Activated T-cell treated with anti-CD3 and anti-CD28 coated beads, Interleukin-2, amount 50 U/mL, for 72 hours (primary cell): ENCODE measurements around the gene UBIAD1. TPM values are rescaled to one million over a fixed set of nuclear protein-coding genes. Genes with fewer than 3 reads are reported as not detected.

Experiments
- ATAC-seq, 2 donors: fragments of 150-1000 bp; cut with Tn5 transposase; replicated peaks in 1 of 2; 2 replicates each; pipeline ENCODE4 v1.10.0; 2021; ENCODE audit warnings: moderate library complexity in 2 of 2, mild to moderate bottlenecking in 1 of 2
- DNase-seq, 2 donors: peaks; one replicate each; pipeline ENCODE4 v3.0.0; 2021 to 2022; ENCODE audit warnings: mixed read lengths in 1 of 2
- H3K27ac Mint-ChIP-seq: one replicate; pipeline ENCODE4 v1.8.0; 2022; ENCODE audit warnings: mild to moderate bottlenecking, moderate library complexity, mixed read lengths
- H3K27me3 Mint-ChIP-seq: one replicate; pipeline ENCODE4 v1.8.0; 2022; ENCODE audit warnings: low read depth, mixed read lengths
- H3K36me3 Mint-ChIP-seq, 2 donors: one replicate each; pipeline ENCODE4 v1.8.0; 2022; ENCODE audit warnings: mixed read lengths in 2 of 2, mild to moderate bottlenecking in 1 of 2; ENCODE audit not compliant: insufficient read depth in 2 of 2
- H3K4me1 Mint-ChIP-seq: one replicate; pipeline ENCODE4 v1.8.0; 2022; ENCODE audit warnings: low read depth, mixed read lengths
- H3K4me3 Mint-ChIP-seq, 2 donors: one replicate each; pipeline ENCODE4 v1.8.0; 2022; ENCODE audit warnings: mild to moderate bottlenecking in 2 of 2, mixed read lengths in 2 of 2, moderate library complexity in 2 of 2
- H3K9me3 Mint-ChIP-seq, 2 donors: one replicate each; pipeline ENCODE4 v1.8.0; 2022; ENCODE audit warnings: mixed read lengths in 2 of 2
- total RNA-seq, 2 donors: library from RNA; stranded (reverse); gene quantifications; one replicate each; pipeline ENCODE4 v1.2.3, GENCODE V29; 2022

UBIAD1 gene, protein sequence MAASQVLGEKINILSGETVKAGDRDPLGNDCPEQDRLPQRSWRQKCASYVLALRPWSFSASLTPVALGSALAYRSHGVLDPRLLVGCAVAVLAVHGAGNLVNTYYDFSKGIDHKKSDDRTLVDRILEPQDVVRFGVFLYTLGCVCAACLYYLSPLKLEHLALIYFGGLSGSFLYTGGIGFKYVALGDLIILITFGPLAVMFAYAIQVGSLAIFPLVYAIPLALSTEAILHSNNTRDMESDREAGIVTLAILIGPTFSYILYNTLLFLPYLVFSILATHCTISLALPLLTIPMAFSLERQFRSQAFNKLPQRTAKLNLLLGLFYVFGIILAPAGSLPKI
- total RNA-seq = 10 to 100 TPM; 28.5 to 32.9 TPM

- ATAC-seq = peak; percentile 91 to 93
- H3K4me3 Mint-ChIP-seq = peak within 1 kb of the TSS; percentile 93 to 96
- H3K36me3 Mint-ChIP-seq = peaks cover 5 to 6% of the 10 kb centered on the region in 2 donors
- peak within 1 kb of the TSS; percentile 86 for H3K27ac Mint-ChIP-seq
- peaks cover 42% of the 10 kb centered on the region for H3K4me1 Mint-ChIP-seq
- no peaks in the 10 kb centered on the region for H3K27me3 Mint-ChIP-seq
- peak; percentile 84 to 85 for DNase-seq
- H3K9me3 Mint-ChIP-seq = no peaks in the 10 kb centered on the region
Measured at GRCh38 chr1:11272832-11273594, at the start of gene UBIAD1. Gene UBIAD1 (plus strand): TSS chr1:11273198. CDS start chr1:11273532, 334 bp downstream.

DNA sequence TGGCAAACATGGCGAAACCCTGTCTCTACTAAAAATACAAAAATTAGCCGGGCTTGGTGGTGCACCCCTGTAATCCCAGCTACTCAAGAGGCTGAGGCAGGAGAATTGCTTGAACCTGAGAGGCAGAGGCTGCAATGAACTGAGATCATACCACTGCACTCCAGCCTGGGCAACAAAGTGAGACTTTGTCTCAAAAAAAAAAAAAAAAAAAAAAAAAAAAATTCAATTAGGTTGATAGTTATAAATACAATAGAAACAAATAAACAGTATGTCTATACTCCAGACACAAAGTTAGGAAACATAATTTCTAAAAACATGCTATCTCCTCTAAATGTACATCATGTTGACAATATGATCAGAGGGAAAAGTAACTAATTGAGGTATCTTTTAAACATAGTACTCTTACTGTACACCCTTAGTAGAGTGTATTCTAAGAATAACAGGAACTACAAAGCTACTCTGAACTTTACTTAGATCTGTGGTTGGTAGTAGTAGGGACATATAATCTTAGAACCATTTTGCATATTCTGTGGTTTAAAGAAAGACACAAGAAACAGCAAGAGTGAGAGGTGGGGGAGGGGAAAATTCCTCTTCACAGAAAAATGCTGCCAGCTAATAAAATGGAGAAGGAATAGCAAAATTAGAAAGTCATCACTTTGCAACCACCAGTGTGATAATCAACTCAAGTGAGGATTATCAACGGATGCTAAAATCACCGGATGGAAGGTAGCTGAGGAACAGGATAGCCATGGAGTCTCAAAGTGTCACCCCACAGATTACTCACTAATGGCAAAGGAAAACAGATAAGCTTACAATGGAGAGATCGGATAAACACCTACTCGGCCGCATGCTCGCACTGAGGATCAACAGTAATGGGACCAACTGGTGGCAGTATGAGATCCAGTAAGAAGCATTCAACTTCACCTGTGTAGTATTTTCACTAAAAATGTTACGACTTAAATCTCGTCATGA lies 45.6 kb upstream of the UBIAD1 start:
- ATAC-seq (no peak), DNase-seq (no peak)
- Mint-ChIP-seq H3K4me1 (peaks cover 6% of the 10 kb centered on the region), H3K27me3 (no peaks in the 10 kb centered on the region), H3K9me3 (no peaks in the 10 kb centered on the region), H3K36me3 (peaks cover 9 to 21% of the 10 kb centered on the region in 2 donors), H3K27ac (peak overlapping the region; percentile 72), H3K4me3 (no peak overlapping the region)

GRCh38 chr1:11229203-11229602 lies 43.8 kb upstream of the UBIAD1 start:
- Mint-ChIP-seq H3K27me3 (no peaks in the 10 kb centered on the region), H3K9me3 (no peaks in the 10 kb centered on the region), H3K27ac (no peak overlapping the region), H3K4me1 (peaks cover 6% of the 10 kb centered on the region), H3K36me3 (peaks cover 7 to 26% of the 10 kb centered on the region in 2 donors), H3K4me3 (no peak overlapping the region)
- DNase-seq (no peak), ATAC-seq (no peak)

- Mint-ChIP-seq H3K27me3 (no peaks in the 10 kb centered on the region), H3K27ac (no peak overlapping the region), H3K9me3 (no peaks in the 10 kb centered on the region), H3K4me3 (no peak overlapping the region), H3K36me3 (peaks cover 5 to 23% of the 10 kb centered on the region in 2 donors), H3K4me1 (peaks cover 7% of the 10 kb centered on the region)
- DNase-seq (no peak), ATAC-seq (no peak)
Measured at GRCh38 chr1:11233208-11233607, 39.8 kb upstream of the UBIAD1 start.

DNA sequence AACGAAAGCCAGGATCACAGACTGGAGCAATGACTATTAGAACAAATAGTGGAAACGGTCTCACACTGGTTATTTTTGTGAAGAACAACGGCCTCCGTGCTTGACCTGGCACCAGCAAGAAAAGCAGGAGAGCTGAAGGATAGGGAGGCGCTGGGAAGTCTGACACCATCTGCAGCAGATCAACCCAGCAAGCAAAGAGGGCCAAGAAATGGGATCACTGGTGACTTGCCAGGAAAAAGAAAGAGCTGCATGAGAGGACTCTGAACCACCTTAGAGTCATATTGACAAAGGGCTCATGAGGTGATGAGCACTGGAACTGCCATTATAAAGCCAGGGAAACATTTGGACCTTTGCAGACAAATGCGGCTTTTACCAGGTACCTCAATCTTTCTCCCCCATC lies 35.6 kb upstream of the UBIAD1 start:
- H3K4me1 Mint-ChIP-seq = peaks cover 7% of the 10 kb centered on the region
- H3K27me3 Mint-ChIP-seq = no peaks in the 10 kb centered on the region
- peak overlapping the region; percentile 43 for H3K27ac Mint-ChIP-seq
- no peaks in the 10 kb centered on the region for H3K9me3 Mint-ChIP-seq
- no peak overlapping the region for H3K4me3 Mint-ChIP-seq
- DNase-seq (no peak), ATAC-seq (no peak)
- H3K36me3 Mint-ChIP-seq = peaks cover 5 to 31% of the 10 kb centered on the region in 2 donors

DNA sequence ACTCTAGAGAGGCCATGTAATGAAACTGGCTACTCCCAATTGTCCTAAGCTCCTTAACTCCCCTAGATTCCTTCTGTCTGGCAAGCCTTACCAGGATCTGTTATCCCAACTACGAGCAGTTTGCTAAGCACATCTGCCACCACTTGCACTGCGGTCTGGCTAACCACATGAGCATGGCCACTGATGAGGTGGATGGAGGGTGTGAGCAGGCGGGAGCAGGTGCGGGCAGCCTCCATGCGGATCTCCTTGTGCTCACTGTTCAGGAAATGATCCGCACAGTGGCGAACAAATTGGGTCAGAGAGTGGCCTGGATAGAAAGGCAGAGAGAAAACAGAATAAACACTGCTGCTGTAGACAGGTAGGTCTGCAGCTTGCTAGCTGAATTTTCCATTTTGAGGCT lies 34.7 kb upstream of the UBIAD1 start:
- Mint-ChIP-seq H3K36me3 (peaks cover 5 to 27% of the 10 kb centered on the region in 2 donors), H3K9me3 (no peaks in the 10 kb centered on the region), H3K27me3 (no peaks in the 10 kb centered on the region), H3K4me3 (no peak overlapping the region), H3K27ac (no peak overlapping the region), H3K4me1 (peaks cover 7% of the 10 kb centered on the region)
- no peak for DNase-seq
- no peak for ATAC-seq

- H3K27me3 Mint-ChIP-seq = no peaks in the 10 kb centered on the region
- peak overlapping the region; percentile 74 for H3K27ac Mint-ChIP-seq
- H3K4me3 Mint-ChIP-seq = no peak overlapping the region
- no peaks in the 10 kb centered on the region for H3K4me1 Mint-ChIP-seq
- ATAC-seq (no peak), DNase-seq (no peak)
- H3K36me3 Mint-ChIP-seq = peaks cover 0 to 9% of the 10 kb centered on the region in 2 donors
- H3K9me3 Mint-ChIP-seq = no peaks in the 10 kb centered on the region
Measured at GRCh38 chr1:11245248-11245647, 27.8 kb upstream of the UBIAD1 start.

DNA sequence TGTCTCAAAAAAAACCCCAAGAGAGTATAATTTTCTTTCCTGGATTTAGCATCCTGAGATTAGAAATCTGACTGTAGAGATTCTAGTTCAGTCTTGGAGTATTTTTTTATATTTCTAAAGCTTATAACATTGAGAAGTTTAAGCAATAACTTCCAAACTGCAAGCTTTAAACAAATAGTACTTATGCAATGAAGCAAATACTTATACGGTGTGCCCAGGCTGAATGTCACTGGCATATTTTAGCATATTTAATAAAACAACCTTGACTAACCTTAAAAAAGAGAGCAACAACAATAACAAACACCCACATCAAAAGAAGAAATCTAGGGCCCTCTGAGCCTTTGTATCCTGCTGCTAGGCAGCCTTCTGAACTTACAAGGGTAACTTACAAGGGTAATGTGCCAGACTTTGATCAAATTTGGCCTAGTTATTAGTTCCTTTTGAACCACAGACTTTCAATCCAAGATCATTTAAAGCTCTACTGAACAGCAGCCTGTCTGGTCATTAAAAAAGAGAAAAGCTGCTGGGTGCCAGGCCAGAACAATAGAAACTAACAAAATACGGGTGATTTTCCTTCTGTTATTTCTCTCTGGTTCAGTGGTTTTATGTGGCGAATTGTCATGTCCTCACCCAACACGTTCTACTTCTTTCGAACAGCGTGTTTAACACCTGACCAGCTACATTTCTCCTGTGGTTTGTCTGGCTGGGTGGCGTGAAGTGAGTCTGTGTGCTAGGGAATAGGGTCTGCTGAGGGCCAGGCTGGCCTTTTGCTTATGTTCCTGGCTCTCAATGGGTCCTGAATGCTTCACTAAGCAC lies 26.9 kb upstream of the UBIAD1 start:
- peak overlapping the region; percentile 61 for H3K27ac Mint-ChIP-seq
- H3K36me3 Mint-ChIP-seq = peaks cover 6% of the 10 kb centered on the region in 2 donors
- no peaks in the 10 kb centered on the region for H3K9me3 Mint-ChIP-seq
- no peak for DNase-seq
- no peaks in the 10 kb centered on the region for H3K27me3 Mint-ChIP-seq
- no peak overlapping the region for H3K4me3 Mint-ChIP-seq
- no peak for ATAC-seq
- H3K4me1 Mint-ChIP-seq = no peaks in the 10 kb centered on the region

- Mint-ChIP-seq H3K36me3 (peaks cover 9 to 11% of the 10 kb centered on the region in 2 donors), H3K4me3 (no peak overlapping the region), H3K27ac (no peak overlapping the region), H3K27me3 (no peaks in the 10 kb centered on the region), H3K4me1 (no peaks in the 10 kb centered on the region), H3K9me3 (no peaks in the 10 kb centered on the region)
- DNase-seq = no peak
- no peak for ATAC-seq
Measured at GRCh38 chr1:11248169-11248568, 24.8 kb upstream of the UBIAD1 start.

- no peaks in the 10 kb centered on the region for H3K27me3 Mint-ChIP-seq
- no peak for ATAC-seq
- no peak overlapping the region for H3K4me3 Mint-ChIP-seq
- no peak for DNase-seq
- H3K4me1 Mint-ChIP-seq = no peaks in the 10 kb centered on the region
- H3K27ac Mint-ChIP-seq = no peak overlapping the region
- H3K36me3 Mint-ChIP-seq = peaks cover 17 to 25% of the 10 kb centered on the region in 2 donors
- no peaks in the 10 kb centered on the region for H3K9me3 Mint-ChIP-seq
Measured at GRCh38 chr1:11252538-11252937, 20.5 kb upstream of the UBIAD1 start.

DNA sequence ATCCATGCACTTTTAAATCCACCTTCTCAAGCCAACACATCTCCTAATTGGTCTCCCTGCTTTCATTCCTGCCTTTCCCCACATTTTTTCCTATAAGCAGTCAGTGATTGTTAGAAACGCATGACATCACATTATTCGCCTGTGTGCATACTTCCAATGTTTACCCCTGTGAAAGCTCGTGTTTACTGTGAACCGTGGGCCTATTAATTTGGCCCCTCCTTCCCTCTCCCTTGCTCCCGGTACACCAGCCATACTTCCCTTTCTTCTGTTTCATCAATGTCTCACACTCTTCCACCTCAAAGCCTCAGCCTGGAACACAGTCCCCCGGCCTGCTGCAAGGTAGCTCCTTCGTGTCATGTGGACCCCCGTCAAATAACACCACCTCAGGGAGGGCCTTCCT lies 19.8 kb upstream of the UBIAD1 start:
- H3K4me3 Mint-ChIP-seq = no peak overlapping the region
- H3K36me3 Mint-ChIP-seq = peaks cover 17 to 25% of the 10 kb centered on the region in 2 donors
- no peaks in the 10 kb centered on the region for H3K9me3 Mint-ChIP-seq
- ATAC-seq = no peak
- DNase-seq = no peak
- H3K27ac Mint-ChIP-seq = no peak overlapping the region
- H3K27me3 Mint-ChIP-seq = no peaks in the 10 kb centered on the region
- H3K4me1 Mint-ChIP-seq = no peaks in the 10 kb centered on the region

DNA sequence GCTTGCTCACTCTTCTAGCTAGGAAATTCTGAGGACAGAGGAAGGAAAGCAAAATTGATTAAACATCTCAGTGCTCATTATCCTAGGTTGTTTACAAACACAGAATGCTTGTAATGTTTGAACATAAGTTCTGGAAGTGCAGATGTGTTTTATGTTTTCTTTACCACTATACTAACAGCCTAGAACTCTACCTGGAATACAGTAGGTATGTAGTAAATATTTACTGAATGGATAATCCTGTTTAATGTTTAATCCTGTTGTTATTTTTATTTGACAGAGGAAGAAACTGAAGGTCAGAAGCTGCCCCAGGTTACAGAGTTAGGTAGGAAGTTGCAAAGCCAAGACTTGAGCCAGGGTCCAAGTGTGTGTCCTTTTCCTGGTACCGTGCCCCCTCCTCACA lies 16.7 kb upstream of the UBIAD1 start:
- Mint-ChIP-seq H3K27me3 (no peaks in the 10 kb centered on the region), H3K9me3 (no peaks in the 10 kb centered on the region), H3K27ac (no peak overlapping the region), H3K36me3 (peaks cover 11 to 21% of the 10 kb centered on the region in 2 donors), H3K4me1 (peaks cover 10% of the 10 kb centered on the region), H3K4me3 (no peak overlapping the region)
- no peak for ATAC-seq
- no peak for DNase-seq
